ENCODE data around the gene MFAP5.

The MFAP5 gene

DNA sequence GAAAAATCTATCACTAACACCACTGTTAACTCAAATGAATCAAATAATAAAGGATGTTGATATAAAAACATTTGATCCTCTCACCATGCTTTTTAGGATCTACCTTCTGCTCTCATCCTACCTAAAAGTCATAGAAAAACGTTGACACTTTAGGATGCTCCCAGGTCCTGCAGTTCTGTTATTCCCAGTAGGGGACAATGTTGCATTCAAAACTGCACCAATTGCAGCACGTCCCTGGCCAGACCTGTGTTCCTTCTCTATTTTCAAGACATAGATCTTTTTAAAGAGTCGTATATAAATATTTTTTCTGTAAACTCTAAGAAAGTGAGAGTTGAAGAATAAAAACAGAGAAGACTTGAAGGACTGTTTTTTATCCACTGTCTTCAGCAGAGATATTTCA, 58.8 kb downstream of the MFAP5 start:
- TF ChIP-seq, protein P1, sequence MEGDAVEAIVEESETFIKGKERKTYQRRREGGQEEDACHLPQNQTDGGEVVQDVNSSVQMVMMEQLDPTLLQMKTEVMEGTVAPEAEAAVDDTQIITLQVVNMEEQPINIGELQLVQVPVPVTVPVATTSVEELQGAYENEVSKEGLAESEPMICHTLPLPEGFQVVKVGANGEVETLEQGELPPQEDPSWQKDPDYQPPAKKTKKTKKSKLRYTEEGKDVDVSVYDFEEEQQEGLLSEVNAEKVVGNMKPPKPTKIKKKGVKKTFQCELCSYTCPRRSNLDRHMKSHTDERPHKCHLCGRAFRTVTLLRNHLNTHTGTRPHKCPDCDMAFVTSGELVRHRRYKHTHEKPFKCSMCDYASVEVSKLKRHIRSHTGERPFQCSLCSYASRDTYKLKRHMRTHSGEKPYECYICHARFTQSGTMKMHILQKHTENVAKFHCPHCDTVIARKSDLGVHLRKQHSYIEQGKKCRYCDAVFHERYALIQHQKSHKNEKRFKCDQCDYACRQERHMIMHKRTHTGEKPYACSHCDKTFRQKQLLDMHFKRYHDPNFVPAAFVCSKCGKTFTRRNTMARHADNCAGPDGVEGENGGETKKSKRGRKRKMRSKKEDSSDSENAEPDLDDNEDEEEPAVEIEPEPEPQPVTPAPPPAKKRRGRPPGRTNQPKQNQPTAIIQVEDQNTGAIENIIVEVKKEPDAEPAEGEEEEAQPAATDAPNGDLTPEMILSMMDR (IDR thresholded peaks at IDR 0.05; ENCODE audit: control insufficient read depth, insufficient read depth, low read depth, low read length, missing control alignments): peak; percentile 36
- no peak overlapping the region for H3K4me3 ChIP-seq (ENCODE audit: control insufficient read depth, low read depth, low read length)
- DNase-seq (ENCODE audit: low read depth): no peak

DNA sequence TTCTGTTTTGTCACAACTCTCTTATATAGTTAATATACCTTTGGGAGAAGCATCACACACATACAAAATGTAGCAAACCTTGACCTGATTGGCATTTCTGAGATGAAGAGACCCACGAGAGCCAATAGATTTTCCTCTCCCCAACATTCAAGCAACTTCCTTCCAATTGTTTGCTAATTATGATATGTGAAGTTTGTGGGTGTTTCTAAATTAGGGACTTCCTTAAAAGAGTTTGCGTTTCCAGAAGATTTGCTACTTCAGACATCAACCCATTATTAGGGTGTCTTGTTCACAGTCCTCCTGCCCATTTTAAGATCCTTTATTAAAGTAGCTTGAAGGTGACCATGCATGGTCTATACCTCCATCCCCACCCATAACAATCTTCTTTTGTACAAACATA, 59.3 kb downstream of the MFAP5 start:
- H3K4me3 ChIP-seq (ENCODE audit: control insufficient read depth, low read depth, low read length): no peak overlapping the region
- DNase-seq (ENCODE audit: low read depth): no peak
- TF ChIP-seq, protein P1 (IDR thresholded peaks at IDR 0.05; ENCODE audit: control insufficient read depth, insufficient read depth, low read depth, low read length, missing control alignments): no peak

DNA sequence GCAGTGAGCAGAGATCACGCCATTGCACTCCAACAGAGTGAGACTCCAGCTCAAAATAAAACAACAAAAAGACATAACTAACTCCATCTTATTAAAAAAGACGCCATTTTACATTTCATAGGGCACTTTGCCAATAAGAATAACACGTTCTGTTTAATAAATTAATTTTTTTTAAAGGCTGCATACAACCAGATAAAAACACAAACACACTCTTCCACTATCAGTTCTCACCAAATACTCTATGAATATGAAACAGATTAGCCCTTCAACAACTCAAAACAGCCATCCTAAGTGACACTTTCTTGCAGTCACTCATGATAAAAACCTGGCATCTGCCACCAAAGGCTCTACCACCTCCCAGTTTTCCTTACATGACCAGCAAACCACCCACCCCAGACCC, 66.1 kb downstream of the MFAP5 start:
- no peak for DNase-seq (ENCODE audit: low read depth)
- no peak overlapping the region for H3K4me3 ChIP-seq (ENCODE audit: control insufficient read depth, low read depth, low read length)
- TF ChIP-seq, protein P1 (IDR thresholded peaks at IDR 0.05; ENCODE audit: control insufficient read depth, insufficient read depth, low read depth, low read length, missing control alignments): no peak

All from AG09309 (cell line).